Measurements from ENCODE around the gene POLR2H. TPM values are rescaled to one million over a fixed set of nuclear protein-coding genes. Genes with fewer than 3 reads are reported as not detected.

The POLR2H gene
- total RNA-seq, 5 donors from 2014 or later (not counting 1 experiment from before 2014, with no cell fraction given): 33.0 to 75.1 (median 53.3) TPM

DNA sequence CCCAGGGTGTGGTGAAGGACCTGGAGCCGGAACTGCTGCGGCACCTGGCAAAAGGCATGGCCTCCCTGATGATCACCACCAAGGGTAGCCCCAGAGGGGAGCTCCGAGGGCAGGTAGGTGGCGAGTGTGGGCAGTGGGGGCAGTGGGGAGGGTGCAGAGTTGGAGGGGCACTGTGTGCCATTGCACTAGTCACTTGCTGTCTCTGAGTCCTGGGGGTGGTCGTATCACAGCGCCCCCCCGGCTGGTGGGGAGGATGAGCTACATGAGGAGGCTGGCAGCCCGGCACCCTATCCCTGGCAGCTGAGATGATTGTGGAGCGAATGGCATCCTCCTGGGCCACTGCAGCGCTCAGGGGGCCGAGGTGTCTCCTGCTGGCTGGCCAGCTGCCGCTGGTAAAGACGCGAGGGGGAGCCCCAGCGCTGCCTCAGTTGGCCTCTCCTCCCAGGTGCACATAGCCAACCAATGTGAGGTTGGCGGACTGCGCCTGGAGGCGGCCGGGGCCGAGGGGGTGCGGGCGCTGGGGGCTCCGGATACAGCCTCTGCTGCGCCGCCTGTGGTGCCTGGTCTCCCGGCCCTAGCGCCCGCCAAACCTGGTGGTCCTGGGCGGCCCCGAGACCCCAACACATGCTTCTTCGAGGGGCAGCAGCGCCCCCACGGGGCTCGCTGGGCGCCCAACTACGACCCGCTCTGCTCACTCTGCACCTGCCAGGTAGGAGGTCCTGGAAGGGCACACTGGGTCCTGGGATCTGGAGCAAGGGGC, 24.7 kb downstream of the POLR2H start:
- Histone ChIP-seq H3K9me3 (no peaks in the 10 kb centered on the region), H3K27ac (ENCODE audit: low read length) (no peak overlapping the region), H3K4me1 (ENCODE audit: control insufficient read depth in 1 of 2, extremely low read depth in 1 of 2, insufficient read depth in 2 of 2, low read length in 2 of 2) (peaks cover 0 to 6% of the 10 kb centered on the region in 2 experiments), H3K27me3 (replicated peaks in 1 of 2; ENCODE audit: control insufficient read depth in 2 of 2, extremely low read depth in 1 of 2, insufficient read depth in 2 of 2, low read length in 1 of 2) (peaks cover 2 to 62% of the 10 kb centered on the region in 2 experiments), H3K4me3 (ENCODE audit: control insufficient read depth in 1 of 2, extremely low read depth in 1 of 2, low read length in 1 of 2) (no peak overlapping the region), H3K36me3 (ENCODE audit: control insufficient read depth in 2 of 2, extremely low read depth in 1 of 2, insufficient read depth in 1 of 2, low read length in 1 of 2) (no peaks in the 10 kb centered on the region)
- Mint-ChIP-seq H3K4me1 (peaks cover 1 to 6% (median 1%) of the 10 kb centered on the region in 3 donors), H3K9me3 (no peaks in the 10 kb centered on the region), H3K27ac (no peak overlapping the region), H3K4me3 (no peak overlapping the region), H3K27me3 (peaks cover 27 to 56% of the 10 kb centered on the region in 2 donors), H3K36me3 (no peaks in the 10 kb centered on the region)
- WGBS (ENCODE audit: insufficient coverage): 61% methylated on average over 35 of the region's 37 CpGs
- ChIA-PET POLR2A (interaction anchor here in 1 of 2 donors (0.6 kb wide), 1 partner anchor 1016 kb away, joined by 5 read pairs; no protein-coding TSS in a partner anchor), CTCF (interaction anchor here (0.6 to 1.3 kb wide), 4 partner anchors 9 to 157 kb away, joined by 3 to 4 read pairs (median 4); no protein-coding TSS in a partner anchor)
- no peak for DNase-seq
- ATAC-seq (replicated peaks in 1 of 4): no peak

DNA sequence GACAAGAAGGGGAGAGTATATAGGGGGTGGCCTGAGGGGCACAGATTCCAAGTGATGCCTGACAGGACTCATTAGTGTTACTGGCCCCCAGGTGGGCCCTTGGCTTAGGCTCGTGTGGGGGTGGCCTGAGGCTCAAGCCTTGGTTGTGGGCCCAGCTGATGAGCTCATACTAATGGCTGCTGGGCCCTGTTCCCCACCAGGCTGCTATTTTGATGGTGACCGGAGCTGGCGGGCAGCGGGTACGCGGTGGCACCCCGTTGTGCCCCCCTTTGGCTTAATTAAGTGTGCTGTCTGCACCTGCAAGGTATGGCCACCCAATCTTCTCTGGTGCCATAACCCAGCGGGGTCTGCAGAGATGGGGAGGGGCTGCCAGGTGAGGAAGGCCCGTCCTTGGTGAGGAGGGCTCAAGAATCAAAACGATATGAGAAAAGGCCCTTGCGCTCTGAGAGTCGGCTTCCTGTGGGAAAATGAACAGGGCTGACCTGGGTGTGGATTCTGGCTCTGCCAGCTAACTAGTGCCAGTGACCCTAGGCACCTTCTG, 25.7 kb downstream of the POLR2H start:
- 90% methylated on average over 12 of the region's 12 CpGs for WGBS (ENCODE audit: insufficient coverage)
- no peaks in the 10 kb centered on the region for H3K36me3 Mint-ChIP-seq
- Histone ChIP-seq H3K4me1 (ENCODE audit: control insufficient read depth in 1 of 2, extremely low read depth in 1 of 2, insufficient read depth in 2 of 2, low read length in 2 of 2) (no peaks in the 10 kb centered on the region), H3K27ac (ENCODE audit: low read length) (no peak overlapping the region), H3K9me3 (no peaks in the 10 kb centered on the region), H3K27me3 (replicated peaks in 1 of 2; ENCODE audit: control insufficient read depth in 2 of 2, extremely low read depth in 1 of 2, insufficient read depth in 2 of 2, low read length in 1 of 2) (peaks cover 0 to 57% of the 10 kb centered on the region in 2 experiments), H3K4me3 (ENCODE audit: control insufficient read depth in 1 of 2, extremely low read depth in 1 of 2, low read length in 1 of 2) (no peak overlapping the region), H3K36me3 (ENCODE audit: control insufficient read depth in 2 of 2, extremely low read depth in 1 of 2, insufficient read depth in 1 of 2, low read length in 1 of 2) (no peaks in the 10 kb centered on the region)
- H3K27ac Mint-ChIP-seq: no peak overlapping the region
- ATAC-seq (replicated peaks in 1 of 4) (no peak), DNase-seq (no peak)
- H3K9me3 Mint-ChIP-seq: no peaks in the 10 kb centered on the region
- no peak overlapping the region for H3K4me3 Mint-ChIP-seq
- ChIA-PET POLR2A (no interaction called here), CTCF (no interaction called here)
- H3K4me1 Mint-ChIP-seq: no peaks in the 10 kb centered on the region
- H3K27me3 Mint-ChIP-seq: peaks cover 26 to 48% of the 10 kb centered on the region in 2 donors

DNA sequence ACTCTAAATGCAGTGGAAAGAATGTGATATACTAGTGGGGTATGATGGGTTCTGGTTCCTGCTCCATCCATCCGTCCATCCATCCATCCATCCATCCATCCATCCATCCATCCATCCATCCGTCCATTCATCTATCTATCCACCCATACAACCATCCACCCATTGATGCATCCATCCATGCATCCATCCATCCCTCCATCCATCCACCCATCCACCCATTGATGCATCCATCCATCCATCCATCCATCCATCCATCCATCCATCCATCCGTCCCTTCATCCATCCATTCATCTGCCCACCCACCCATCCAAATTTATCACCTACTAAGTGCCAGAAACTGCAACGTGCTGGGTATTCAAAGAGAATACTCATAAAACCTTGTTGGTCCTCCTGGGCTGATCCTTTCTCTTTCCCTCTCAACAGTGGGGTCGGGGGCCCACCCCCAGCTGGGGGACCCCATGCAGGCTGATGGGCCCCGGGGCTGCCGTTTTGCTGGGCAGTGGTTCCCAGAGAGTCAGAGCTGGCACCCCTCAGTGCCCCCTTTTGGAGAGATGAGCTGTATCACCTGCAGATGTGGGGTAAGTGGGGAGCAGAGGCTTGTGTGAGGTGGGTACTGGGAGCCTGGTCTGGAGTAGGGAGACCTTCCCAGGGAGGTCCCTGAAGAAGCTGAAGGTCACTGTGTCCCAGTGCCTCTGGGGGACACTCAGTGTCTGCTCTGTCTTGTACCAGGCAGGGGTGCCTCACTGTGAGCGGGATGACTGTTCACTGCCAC, 26.8 kb downstream of the POLR2H start:
- POLR2A ChIA-PET: no interaction called here
- Mint-ChIP-seq H3K27me3 (peaks cover 20 to 37% of the 10 kb centered on the region in 2 donors), H3K27ac (no peak overlapping the region), H3K4me1 (no peaks in the 10 kb centered on the region), H3K9me3 (no peaks in the 10 kb centered on the region), H3K4me3 (no peak overlapping the region), H3K36me3 (no peaks in the 10 kb centered on the region)
- peaks cover 0 to 47% of the 10 kb centered on the region in 2 experiments for H3K27me3 ChIP-seq (replicated peaks in 1 of 2; ENCODE audit: control insufficient read depth in 2 of 2, extremely low read depth in 1 of 2, insufficient read depth in 2 of 2, low read length in 1 of 2)
- ATAC-seq (replicated peaks in 1 of 4) (no peak), DNase-seq (no peak)
- H3K27ac ChIP-seq (ENCODE audit: low read length): no peak overlapping the region
- H3K4me1 ChIP-seq (ENCODE audit: control insufficient read depth in 1 of 2, extremely low read depth in 1 of 2, insufficient read depth in 2 of 2, low read length in 2 of 2): no peaks in the 10 kb centered on the region
- H3K9me3 ChIP-seq: no peaks in the 10 kb centered on the region
- CTCF ChIA-PET: no interaction called here
- WGBS (ENCODE audit: insufficient coverage): 49% methylated on average over 7 of the region's 8 CpGs
- H3K4me3 ChIP-seq (ENCODE audit: control insufficient read depth in 1 of 2, extremely low read depth in 1 of 2, low read length in 1 of 2): no peak overlapping the region
- no peaks in the 10 kb centered on the region for H3K36me3 ChIP-seq (ENCODE audit: control insufficient read depth in 2 of 2, extremely low read depth in 1 of 2, insufficient read depth in 1 of 2, low read length in 1 of 2)

DNA sequence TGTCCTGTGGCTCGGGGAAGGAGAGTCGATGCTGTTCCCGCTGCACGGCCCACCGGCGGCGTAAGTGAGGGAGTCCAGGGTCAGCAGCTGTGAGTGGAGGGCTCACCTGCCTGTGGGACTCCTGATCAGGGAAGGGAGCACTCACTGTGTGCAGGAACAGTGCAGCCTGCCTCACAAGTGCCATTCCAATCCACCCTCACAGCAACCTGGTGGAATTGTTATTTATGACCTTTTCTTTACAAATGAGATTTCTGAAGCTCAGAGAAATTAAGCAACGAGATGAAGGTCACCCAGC, 27.4 kb downstream of the POLR2H start:
- Histone ChIP-seq H3K4me1 (ENCODE audit: control insufficient read depth in 1 of 2, extremely low read depth in 1 of 2, insufficient read depth in 2 of 2, low read length in 2 of 2) (no peaks in the 10 kb centered on the region), H3K27ac (ENCODE audit: low read length) (no peak overlapping the region), H3K27me3 (replicated peaks in 1 of 2; ENCODE audit: control insufficient read depth in 2 of 2, extremely low read depth in 1 of 2, insufficient read depth in 2 of 2, low read length in 1 of 2) (peaks cover 0 to 44% of the 10 kb centered on the region in 2 experiments), H3K9me3 (no peaks in the 10 kb centered on the region), H3K4me3 (ENCODE audit: control insufficient read depth in 1 of 2, extremely low read depth in 1 of 2, low read length in 1 of 2) (no peak overlapping the region), H3K36me3 (ENCODE audit: control insufficient read depth in 2 of 2, extremely low read depth in 1 of 2, insufficient read depth in 1 of 2, low read length in 1 of 2) (no peaks in the 10 kb centered on the region)
- no peak overlapping the region for H3K4me3 Mint-ChIP-seq
- peaks cover 21 to 37% of the 10 kb centered on the region in 2 donors for H3K27me3 Mint-ChIP-seq
- no peak for DNase-seq
- no peaks in the 10 kb centered on the region for H3K9me3 Mint-ChIP-seq
- H3K4me1 Mint-ChIP-seq: no peaks in the 10 kb centered on the region
- ChIA-PET CTCF (no interaction called here), POLR2A (no interaction called here)
- H3K36me3 Mint-ChIP-seq: no peaks in the 10 kb centered on the region
- ATAC-seq (replicated peaks in 1 of 4): no peak
- H3K27ac Mint-ChIP-seq: no peak overlapping the region
- WGBS (ENCODE audit: insufficient coverage): 67% methylated on average over 3 of the region's 8 CpGs

DNA sequence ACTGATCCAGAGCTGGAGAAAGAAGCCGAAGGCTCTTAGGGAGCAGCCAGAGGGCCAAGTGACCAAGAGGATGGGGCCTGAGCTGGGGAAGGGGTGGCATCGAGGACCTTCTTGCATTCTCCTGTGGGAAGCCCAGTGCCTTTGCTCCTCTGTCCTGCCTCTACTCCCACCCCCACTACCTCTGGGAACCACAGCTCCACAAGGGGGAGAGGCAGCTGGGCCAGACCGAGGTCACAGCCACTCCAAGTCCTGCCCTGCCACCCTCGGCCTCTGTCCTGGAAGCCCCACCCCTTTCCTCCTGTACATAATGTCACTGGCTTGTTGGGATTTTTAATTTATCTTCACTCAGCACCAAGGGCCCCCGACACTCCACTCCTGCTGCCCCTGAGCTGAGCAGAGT, 27.9 kb downstream of the POLR2H start:
- DNase-seq: no peak
- 17% methylated on average over 1 of the region's 5 CpGs for WGBS (ENCODE audit: insufficient coverage)
- Histone ChIP-seq H3K27ac (ENCODE audit: low read length) (no peak overlapping the region), H3K36me3 (ENCODE audit: control insufficient read depth in 2 of 2, extremely low read depth in 1 of 2, insufficient read depth in 1 of 2, low read length in 1 of 2) (no peaks in the 10 kb centered on the region), H3K4me1 (ENCODE audit: control insufficient read depth in 1 of 2, extremely low read depth in 1 of 2, insufficient read depth in 2 of 2, low read length in 2 of 2) (no peaks in the 10 kb centered on the region), H3K27me3 (replicated peaks in 1 of 2; ENCODE audit: control insufficient read depth in 2 of 2, extremely low read depth in 1 of 2, insufficient read depth in 2 of 2, low read length in 1 of 2) (peaks cover 0 to 38% of the 10 kb centered on the region in 2 experiments), H3K9me3 (no peaks in the 10 kb centered on the region), H3K4me3 (ENCODE audit: control insufficient read depth in 1 of 2, extremely low read depth in 1 of 2, low read length in 1 of 2) (no peak overlapping the region)
- ATAC-seq (replicated peaks in 1 of 4): no peak
- H3K36me3 Mint-ChIP-seq: no peaks in the 10 kb centered on the region
- ChIA-PET POLR2A (no interaction called here), CTCF (interaction anchor here in 1 of 2 donors (0.6 kb wide), 1 partner anchor 140 kb away, joined by 3 read pairs; no protein-coding TSS in a partner anchor)
- no peaks in the 10 kb centered on the region for H3K4me1 Mint-ChIP-seq
- H3K4me3 Mint-ChIP-seq: no peak overlapping the region
- H3K27ac Mint-ChIP-seq: no peak overlapping the region
- peaks cover 18 to 32% of the 10 kb centered on the region in 2 donors for H3K27me3 Mint-ChIP-seq
- H3K9me3 Mint-ChIP-seq: no peaks in the 10 kb centered on the region

DNA sequence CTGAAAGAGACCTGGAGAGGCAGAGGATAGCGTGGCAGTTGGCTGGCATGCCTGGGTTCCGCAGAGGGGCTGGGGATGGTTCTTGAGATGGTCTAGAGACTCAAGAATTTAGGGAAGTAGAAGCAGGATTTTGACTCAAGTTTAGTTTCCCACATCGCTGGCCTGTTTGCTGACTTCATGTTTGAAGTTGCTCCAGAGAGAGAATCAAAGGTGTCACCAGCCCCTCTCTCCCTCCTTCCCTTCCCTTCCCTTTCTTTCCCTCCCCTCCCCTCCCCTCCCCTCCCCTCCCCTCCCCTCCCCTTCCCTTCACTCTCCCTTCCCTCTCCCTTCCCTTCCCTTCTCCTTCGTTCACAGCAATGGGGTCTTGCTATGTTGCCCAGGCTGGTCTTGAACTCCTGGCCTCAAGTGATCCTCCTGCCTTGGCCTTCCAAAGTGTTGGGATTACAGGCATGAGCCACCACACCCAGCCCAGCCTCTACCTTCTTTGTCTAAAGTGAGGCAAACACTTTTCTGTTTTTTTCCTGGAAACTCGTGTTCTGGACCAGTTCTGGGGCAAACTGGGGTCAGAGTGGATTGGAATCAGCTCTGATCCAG, 28.5 kb downstream of the POLR2H start:
- ChIA-PET CTCF (interaction anchor here in 1 of 2 donors (0.6 kb wide), 1 partner anchor 140 kb away, joined by 3 read pairs; no protein-coding TSS in a partner anchor), POLR2A (no interaction called here)
- Mint-ChIP-seq H3K4me1 (no peaks in the 10 kb centered on the region), H3K4me3 (no peak overlapping the region), H3K9me3 (no peaks in the 10 kb centered on the region), H3K27me3 (peaks cover 12 to 26% of the 10 kb centered on the region in 2 donors), H3K27ac (no peak overlapping the region), H3K36me3 (no peaks in the 10 kb centered on the region)
- Histone ChIP-seq H3K36me3 (ENCODE audit: control insufficient read depth in 2 of 2, extremely low read depth in 1 of 2, insufficient read depth in 1 of 2, low read length in 1 of 2) (no peaks in the 10 kb centered on the region), H3K4me3 (ENCODE audit: control insufficient read depth in 1 of 2, extremely low read depth in 1 of 2, low read length in 1 of 2) (no peak overlapping the region), H3K9me3 (no peaks in the 10 kb centered on the region), H3K27me3 (replicated peaks in 1 of 2; ENCODE audit: control insufficient read depth in 2 of 2, extremely low read depth in 1 of 2, insufficient read depth in 2 of 2, low read length in 1 of 2) (peaks cover 0 to 32% of the 10 kb centered on the region in 2 experiments), H3K27ac (ENCODE audit: low read length) (no peak overlapping the region), H3K4me1 (ENCODE audit: control insufficient read depth in 1 of 2, extremely low read depth in 1 of 2, insufficient read depth in 2 of 2, low read length in 2 of 2) (no peaks in the 10 kb centered on the region)
- no peak for DNase-seq
- 60% methylated on average over 4 of the region's 5 CpGs for WGBS (ENCODE audit: insufficient coverage)
- ATAC-seq (replicated peaks in 1 of 4): no peak
